ENCODE data around the gene VASP. TPM values are rescaled to one million over a fixed set of nuclear protein-coding genes. Genes with fewer than 3 reads are reported as not detected.

VASP gene
- polyA plus RNA-seq, 3 donors = 132 to 154 (median 144) TPM

GRCh38 chr19:45556835-45557234 is 49.6 kb downstream of the VASP start:
- Histone ChIP-seq H3K9ac (ENCODE audit: insufficient read depth, low read length, poor library complexity, severe bottlenecking) (no peak overlapping the region), H3K79me2 (ENCODE audit: insufficient read depth, low read length) (peaks cover 3% of the 10 kb centered on the region), H3K4me3 (replicated peaks in 1 of 3; ENCODE audit: low read depth in 2 of 3, low read length in 3 of 3) (no peak overlapping the region), H3K4me1 (ENCODE audit: control insufficient read depth in 1 of 2, insufficient read depth in 2 of 2, low read length in 2 of 2) (no peaks in the 10 kb centered on the region), H3K4me2 (replicated peaks; ENCODE audit: extremely low read depth, low read length, poor library complexity, severe bottlenecking) (no peak overlapping the region), H3K27ac (ENCODE audit: low read depth in 1 of 2, low read length in 2 of 2) (no peak overlapping the region), H3K36me3 (replicated peaks in 1 of 2; ENCODE audit: control insufficient read depth in 1 of 2, insufficient read depth in 2 of 2, low read length in 2 of 2) (peaks cover 6 to 16% of the 10 kb centered on the region in 2 donors), H4K20me1 (ENCODE audit: insufficient read depth, low read length) (peaks cover 21% of the 10 kb centered on the region), H2AFZ (ENCODE audit: insufficient read depth, low read depth, low read length, poor library complexity, severe bottlenecking) (no peak overlapping the region), H3K27me3 (ENCODE audit: control insufficient read depth in 2 of 2, insufficient read depth in 2 of 2, low read length in 2 of 2) (no peaks in the 10 kb centered on the region), H3K9me3 (replicated peaks in 1 of 2; ENCODE audit: control insufficient read depth in 1 of 2, insufficient read depth in 1 of 2, low read length in 2 of 2) (no peaks in the 10 kb centered on the region)
- Mint-ChIP-seq H3K4me3 (no peak overlapping the region), H3K36me3 (peaks cover 15 to 36% of the 10 kb centered on the region in 2 donors), H3K4me1 (peaks cover 10% of the 10 kb centered on the region), H3K9me3 (peaks cover 0 to 2% (median 0%) of the 10 kb centered on the region in 7 donors), H3K27me3 (ENCODE audit: low read depth in 3 of 3) (no peaks in the 10 kb centered on the region), H3K27ac (peak overlapping the region in 1 of 7 donors; percentile 35)
- TF ChIP-seq CTCF (IDR thresholded peaks at IDR 0.05) = no peak
- no peak for DNase-seq
- intact Hi-C loops (cut with micrococcal nuclease) = loop anchor here in 1 of 2 donors (5.0 kb wide), 2 partner anchors 35 to 65 kb away; no protein-coding TSS in a partner anchor
- 97% methylated on average over 4 of the region's 5 CpGs for WGBS (ENCODE audit: insufficient coverage)

GRCh38 chr19:45558399-45558878 is 51.2 kb downstream of the VASP start:
- peaks cover 11 to 25% of the 10 kb centered on the region in 2 donors for H3K36me3 Mint-ChIP-seq
- H3K27me3 Mint-ChIP-seq (ENCODE audit: low read depth in 3 of 3) = no peaks in the 10 kb centered on the region
- Histone ChIP-seq H2AFZ (ENCODE audit: insufficient read depth, low read depth, low read length, poor library complexity, severe bottlenecking) (no peak overlapping the region), H3K4me2 (replicated peaks; ENCODE audit: extremely low read depth, low read length, poor library complexity, severe bottlenecking) (no peak overlapping the region), H3K27me3 (ENCODE audit: control insufficient read depth in 2 of 2, insufficient read depth in 2 of 2, low read length in 2 of 2) (no peaks in the 10 kb centered on the region), H3K4me1 (ENCODE audit: control insufficient read depth in 1 of 2, insufficient read depth in 2 of 2, low read length in 2 of 2) (no peaks in the 10 kb centered on the region), H3K79me2 (ENCODE audit: insufficient read depth, low read length) (peaks cover 3% of the 10 kb centered on the region), H3K9me3 (replicated peaks in 1 of 2; ENCODE audit: control insufficient read depth in 1 of 2, insufficient read depth in 1 of 2, low read length in 2 of 2) (no peaks in the 10 kb centered on the region), H3K9ac (ENCODE audit: insufficient read depth, low read length, poor library complexity, severe bottlenecking) (no peak overlapping the region), H3K4me3 (replicated peaks in 1 of 3; ENCODE audit: low read depth in 2 of 3, low read length in 3 of 3) (no peak overlapping the region), H3K27ac (ENCODE audit: low read depth in 1 of 2, low read length in 2 of 2) (no peak overlapping the region), H4K20me1 (ENCODE audit: insufficient read depth, low read length) (peaks cover 21% of the 10 kb centered on the region), H3K36me3 (replicated peaks in 1 of 2; ENCODE audit: control insufficient read depth in 1 of 2, insufficient read depth in 2 of 2, low read length in 2 of 2) (peaks cover 0 to 7% of the 10 kb centered on the region in 2 donors)
- TF ChIP-seq CTCF (IDR thresholded peaks at IDR 0.05) = peak; percentile 83
- H3K4me3 Mint-ChIP-seq = no peak overlapping the region
- 21% methylated on average over 6 of the region's 10 CpGs for WGBS (ENCODE audit: insufficient coverage)
- peaks cover 10% of the 10 kb centered on the region for H3K4me1 Mint-ChIP-seq
- peak; percentile 47 to 68 (median 65) for DNase-seq
- intact Hi-C loops (cut with micrococcal nuclease) = loop anchor here in 1 of 2 donors (5.0 kb wide), 2 partner anchors 36 to 66 kb away; no protein-coding TSS in a partner anchor
- H3K27ac Mint-ChIP-seq = no peak overlapping the region
- H3K9me3 Mint-ChIP-seq = peaks cover 0 to 2% (median 0%) of the 10 kb centered on the region in 7 donors
